ENCODE data around the gene POU2AF1.

DNA sequence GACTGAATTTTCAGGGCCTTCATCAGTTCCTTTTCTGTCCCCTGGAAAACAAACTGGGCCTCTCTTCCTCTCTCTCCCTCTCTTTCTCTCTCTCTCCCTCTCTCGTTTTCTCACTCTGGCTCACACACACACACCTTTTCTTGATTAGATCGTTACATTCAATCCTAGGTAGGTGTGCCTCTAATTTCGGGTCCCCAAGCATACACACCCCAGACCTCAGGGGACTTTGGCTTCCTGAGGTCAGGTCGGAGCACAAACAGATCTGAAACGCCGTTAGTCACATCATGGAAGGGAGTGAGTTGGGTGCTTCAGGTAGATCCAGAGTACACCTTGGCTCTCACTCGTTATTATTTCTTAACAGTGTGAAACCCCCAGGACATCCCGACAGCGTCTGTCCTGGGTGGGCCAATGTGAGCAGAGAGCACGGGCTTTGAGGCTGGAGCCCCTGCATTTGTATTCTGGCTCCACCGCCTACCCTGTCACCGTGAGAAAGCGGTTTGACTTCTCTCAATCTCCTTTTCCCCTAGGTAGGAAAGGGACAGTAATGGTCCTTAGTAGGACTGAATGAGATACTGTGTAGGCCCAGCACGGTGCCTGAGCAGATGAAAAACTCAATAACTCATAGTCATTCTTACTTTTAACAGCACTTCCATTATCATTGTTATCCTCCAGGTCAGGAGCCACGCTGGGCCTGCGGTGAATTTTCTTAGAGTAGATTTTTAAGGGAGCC, 37.3 kb upstream of the POU2AF1 start:
- TF ChIP-seq CTCF (IDR thresholded peaks at IDR 0.05; ENCODE audit: low read depth, low read length, poor library complexity, severe bottlenecking) (no peak), EZH2phosphoT487 (IDR thresholded peaks at IDR 0.05; ENCODE audit: borderline replicate concordance, low read length) (no peak)

All from DOHH2 (cell line).